GM19023 (cell line): Measurements from ENCODE around the gene RPL10A.
"Not testable (repeated sequence)": the region's sequence is repeated elsewhere in the genome, so short reads cannot be mapped to it uniquely, and the experiment has no call there.

Experiments
- ATAC-seq: cut with Tn5 transposase; IDR thresholded peaks from one replicate; pipeline ENCODE4 v1.9.1; 2021; ENCODE audit warnings: mild to moderate bottlenecking, moderate library complexity; ENCODE audit not compliant: unreplicated experiment

Gene RPL10A

DNA sequence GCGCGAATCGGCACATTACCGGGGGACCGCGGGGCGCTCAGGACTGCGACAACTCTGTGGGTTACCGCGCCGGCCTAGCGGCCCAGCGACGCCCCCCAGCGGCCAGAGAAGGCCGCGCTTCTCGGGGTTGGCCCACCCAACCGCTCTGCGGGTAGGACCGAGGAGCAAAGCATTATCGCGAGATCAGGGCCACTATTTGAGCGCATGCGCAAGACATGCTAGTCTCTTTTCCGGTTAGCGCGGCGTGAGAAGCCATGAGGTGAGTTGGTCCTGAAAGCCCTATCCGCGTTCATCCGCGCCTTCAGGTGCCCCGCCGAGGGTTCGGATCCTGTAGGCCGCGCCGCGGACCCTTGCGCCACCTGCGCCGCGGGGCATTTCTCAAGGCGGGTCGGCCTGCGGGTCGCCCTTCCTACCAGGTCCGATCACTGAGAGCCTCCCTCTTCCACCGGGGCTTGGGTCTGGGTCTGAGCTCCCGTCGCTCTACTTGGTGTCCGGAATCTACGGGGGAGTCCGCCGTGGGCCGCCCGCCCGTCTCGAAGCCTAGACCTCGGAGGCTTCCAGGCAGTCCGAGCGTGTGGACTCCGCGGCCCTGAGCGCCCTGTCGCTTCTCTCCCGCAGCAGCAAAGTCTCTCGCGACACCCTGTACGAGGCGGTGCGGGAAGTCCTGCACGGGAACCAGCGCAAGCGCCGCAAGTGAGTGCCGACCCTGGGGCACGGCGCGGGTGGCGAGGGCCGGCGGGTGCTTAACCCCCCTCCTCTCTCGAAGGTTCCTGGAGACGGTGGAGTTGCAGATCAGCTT, at the start of gene RPL10A:
TSS of gene RPL10A (plus strand) at position 221 of the 799 bp plus-strand sequence. CDS start at position 255, 34 bp downstream.
- peak; percentile 76 for ATAC-seq

- ATAC-seq, result no peak
Measured at GRCh38 chr6:35419417-35419816, 48.8 kb upstream of the RPL10A start.

DNA sequence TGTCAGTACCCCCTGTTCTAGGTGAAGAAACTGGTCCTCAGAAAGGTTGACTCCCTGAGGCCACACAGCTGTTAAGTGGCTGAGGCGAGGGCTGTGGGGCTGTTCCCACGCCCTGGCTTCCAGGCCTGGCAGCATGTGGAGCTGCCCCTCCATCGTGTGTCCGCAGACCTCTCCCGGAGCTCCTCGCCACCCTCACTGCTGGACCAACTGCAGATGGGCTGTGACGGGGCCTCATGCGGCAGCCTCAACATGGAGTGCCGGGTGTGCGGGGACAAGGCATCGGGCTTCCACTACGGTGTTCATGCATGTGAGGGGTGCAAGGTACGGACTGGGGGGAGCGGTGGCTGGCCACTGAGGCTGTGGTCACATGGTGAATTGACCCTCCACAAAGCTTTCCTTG, 48.2 kb upstream of the RPL10A start:
- ATAC-seq, result no peak

- ATAC-seq, result no peak
Measured at GRCh38 chr6:35425284-35425683, 42.9 kb upstream of the RPL10A start.

DNA sequence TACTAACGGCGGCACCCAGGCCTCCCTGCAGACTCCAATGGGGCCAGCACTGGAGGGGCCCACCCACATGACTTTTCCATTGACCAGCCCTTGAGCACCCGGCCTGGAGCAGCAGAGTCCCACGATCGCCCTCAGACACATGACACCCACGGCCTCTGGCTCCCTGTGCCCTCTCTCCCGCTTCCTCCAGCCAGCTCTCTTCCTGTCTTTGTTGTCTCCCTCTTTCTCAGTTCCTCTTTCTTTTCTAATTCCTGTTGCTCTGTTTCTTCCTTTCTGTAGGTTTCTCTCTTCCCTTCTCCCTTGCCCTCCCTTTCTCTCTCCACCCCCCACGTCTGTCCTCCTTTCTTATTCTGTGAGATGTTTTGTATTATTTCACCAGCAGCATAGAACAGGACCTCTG, 42.1 kb upstream of the RPL10A start:
- ATAC-seq, result no peak

- no peak for ATAC-seq
Measured at GRCh38 chr6:35427435-35427834, 40.8 kb upstream of the RPL10A start.

- ATAC-seq, result no peak
Measured at GRCh38 chr6:35427851-35428321, 40.3 kb upstream of the RPL10A start.

DNA sequence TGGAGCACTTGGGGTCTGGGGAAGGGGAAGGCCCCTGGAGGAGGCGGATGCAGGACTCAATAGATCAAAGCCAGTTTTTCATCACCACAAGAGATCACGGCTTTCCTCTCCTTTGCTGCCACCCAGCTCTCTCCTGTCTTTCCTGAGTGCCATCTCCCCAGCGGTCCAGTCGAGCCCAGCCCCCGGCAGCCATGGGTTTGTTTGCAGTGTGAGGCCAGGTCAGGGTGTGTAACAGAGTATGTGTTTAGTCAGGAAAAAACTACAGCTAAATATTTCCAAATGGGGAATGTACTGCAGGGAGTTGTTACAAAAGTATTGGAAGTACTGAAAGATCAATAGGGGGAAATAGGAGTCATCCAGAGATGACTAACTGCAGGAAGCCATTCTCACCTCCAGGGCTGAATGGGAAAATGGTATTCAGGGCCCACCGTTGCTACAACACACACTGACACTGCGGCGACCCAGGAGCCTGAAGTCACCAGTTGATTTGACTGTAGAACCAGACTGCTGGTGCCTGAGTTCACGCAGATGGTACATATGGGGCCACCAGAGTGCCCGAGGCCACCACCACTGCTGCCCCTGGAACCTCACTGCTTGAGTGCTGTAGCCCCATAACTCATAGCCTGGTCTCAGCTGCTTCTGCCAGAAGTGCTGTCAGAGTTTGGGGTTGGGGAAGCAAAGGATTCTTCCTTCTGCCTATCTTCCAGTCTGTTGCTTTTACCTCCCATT, 39.6 kb upstream of the RPL10A start:
- ATAC-seq, result no peak

DNA sequence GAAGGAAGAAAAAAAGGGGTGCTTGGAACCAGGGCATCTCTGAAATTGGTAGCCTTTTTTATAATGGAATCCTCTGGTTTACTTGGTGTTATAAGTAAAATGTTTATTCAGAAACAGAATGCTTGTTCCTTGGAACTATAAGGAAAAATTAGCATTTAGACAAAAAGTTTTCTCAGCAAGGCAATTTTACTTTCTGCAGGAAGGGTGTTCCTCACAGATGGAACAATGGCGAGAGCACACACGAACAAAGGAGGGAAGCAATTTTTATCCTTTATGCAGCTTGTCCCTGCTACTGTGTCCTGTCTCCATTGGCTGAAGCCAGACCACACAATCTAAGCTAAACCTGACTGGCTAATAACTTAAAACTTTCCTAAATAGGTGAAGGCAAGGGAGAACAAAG, 38.7 kb upstream of the RPL10A start:
- ATAC-seq, result no peak

DNA sequence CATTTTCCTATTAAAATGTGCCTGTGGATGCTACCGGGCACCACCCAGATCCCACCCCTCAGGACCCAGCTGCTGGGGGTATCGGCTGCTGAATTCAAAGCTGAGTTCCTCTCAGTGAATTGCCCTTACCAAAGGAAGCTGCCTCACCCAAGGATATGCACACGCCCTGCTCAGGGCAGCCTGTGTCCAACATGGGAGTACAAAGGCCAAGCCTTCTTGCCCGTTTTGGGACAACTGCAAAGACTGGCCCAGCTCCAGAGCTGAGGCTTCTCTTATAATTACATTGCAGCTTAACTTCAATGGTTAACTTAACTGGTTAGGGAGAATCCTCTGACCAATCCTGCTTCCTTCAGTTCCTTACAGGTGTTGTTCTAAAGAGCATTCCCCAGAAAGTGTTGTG, 35.9 kb upstream of the RPL10A start:
- ATAC-seq, result no peak

- not testable (repeated sequence) for ATAC-seq
Measured at GRCh38 chr6:35432702-35433101, 35.5 kb upstream of the RPL10A start.

GRCh38 chr6:35435074-35435837, 32.9 kb upstream of the RPL10A start:
- no peak for ATAC-seq

DNA sequence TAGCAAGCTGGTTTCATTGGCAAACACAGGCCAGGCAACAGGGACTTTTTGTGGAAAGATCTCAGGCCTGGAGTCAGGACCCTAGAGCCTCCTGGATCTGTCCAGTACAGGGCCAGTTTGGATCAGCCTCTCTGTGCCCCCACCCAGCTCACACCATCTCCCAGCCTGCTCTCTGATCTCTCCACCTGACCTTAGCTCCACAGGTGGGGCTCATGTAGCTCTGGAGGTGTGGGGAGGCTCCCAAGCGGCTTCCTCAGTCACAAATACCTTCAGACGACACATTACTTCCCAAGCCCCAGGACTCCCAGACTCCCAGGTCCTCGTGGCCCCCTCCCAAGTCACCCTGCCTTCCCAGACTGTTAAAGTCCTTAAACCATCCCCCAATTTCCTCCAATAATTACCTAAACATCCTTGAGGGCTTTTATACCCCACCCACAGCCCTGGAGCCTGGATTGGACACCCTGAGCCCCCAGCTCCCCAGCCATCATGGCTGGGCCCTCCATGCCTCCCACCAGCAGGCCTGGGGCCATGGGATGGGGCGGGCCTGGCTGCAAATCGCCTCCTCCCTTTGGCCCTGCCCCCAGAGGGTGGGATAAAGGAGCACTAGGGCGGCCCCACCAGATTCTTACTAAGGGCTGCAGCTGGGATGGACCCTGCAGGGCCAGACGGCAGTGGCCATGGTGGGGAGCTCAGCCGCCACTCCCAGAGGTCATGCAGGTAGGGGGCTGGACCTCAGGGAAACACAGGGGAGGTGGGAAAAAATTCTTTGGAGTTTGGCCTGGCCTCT, 31.9 kb upstream of the RPL10A start:
- ATAC-seq, result no peak

- ATAC-seq, result not testable (repeated sequence)
Measured at GRCh38 chr6:35438378-35439065, 29.7 kb upstream of the RPL10A start.

DNA sequence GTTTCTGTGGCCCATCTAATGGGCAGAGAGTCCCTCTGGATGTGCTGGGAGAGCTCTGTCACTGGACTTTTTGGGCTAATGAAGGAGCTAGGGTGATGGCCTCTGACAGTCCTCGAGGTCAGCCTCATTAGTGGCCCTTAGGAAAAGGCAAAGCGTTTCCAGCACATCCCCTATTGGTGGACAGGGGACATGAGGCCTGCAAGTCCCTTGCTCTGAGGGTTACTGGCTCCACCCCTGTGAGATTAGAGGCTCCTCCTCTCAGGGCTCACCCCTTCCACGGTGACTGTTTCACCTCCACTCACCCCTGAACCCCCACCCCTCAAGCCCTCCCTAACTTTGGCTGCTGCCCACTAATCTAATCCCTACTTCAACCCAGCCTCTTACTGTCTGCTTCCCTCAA, 28.9 kb upstream of the RPL10A start:
- ATAC-seq, result no peak

GRCh38 chr6:35441205-35441604, 27.0 kb upstream of the RPL10A start:
- ATAC-seq, result no peak

DNA sequence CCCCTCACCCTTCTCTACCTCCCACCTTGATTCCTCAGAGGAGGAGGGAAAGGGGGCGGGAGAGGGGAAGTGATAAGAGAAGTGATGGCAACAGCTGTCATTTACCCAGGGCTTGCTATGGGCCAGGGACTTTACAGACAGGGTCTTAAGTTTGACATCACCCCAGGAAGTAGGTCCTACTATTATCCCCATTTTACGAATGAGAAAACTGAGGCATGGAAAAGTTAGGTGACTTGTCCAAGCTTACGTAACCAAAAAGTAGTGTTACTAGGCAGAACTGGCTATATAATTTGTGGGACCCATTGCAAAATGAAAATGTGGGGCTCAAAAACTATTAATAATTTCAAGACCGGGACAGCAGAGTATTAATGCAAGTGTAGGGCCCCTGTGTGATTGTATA, 26.6 kb upstream of the RPL10A start:
- ATAC-seq, result no peak

DNA sequence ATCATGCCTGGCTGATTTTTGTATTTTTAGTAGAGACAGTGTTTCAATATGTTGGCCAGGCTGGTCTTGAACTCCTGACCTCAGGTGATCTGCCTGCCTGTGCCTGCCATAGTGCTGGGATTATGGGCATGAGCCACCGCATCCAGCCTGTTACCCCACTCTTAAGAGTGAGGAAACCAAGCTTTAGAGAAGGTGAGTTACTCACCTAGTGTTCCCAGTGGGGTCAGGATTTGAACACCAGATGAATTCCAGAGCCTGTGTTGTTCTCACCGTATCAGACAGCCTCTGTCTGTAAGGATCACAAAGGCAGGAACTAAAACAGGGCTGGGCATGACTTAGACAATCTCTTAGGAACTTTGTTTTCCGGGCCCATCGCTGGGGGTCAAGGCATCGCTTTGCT, 25.5 kb upstream of the RPL10A start:
- ATAC-seq, result no peak

- ATAC-seq, result no peak
Measured at GRCh38 chr6:35443341-35444030, 24.7 kb upstream of the RPL10A start.
